Sigmoid colon (tissue), 7 donors: ENCODE measurements around the gene P2RY14. TPM values are rescaled to one million over a fixed set of nuclear protein-coding genes. Genes with fewer than 3 reads are reported as not detected.

Experiments used
- DNase-seq: peaks from one replicate; pipeline ENCODE4 v3.0.0-alpha.2; 2019
- H3K27ac ChIP-seq, 4 donors: fragments of 200-600 bp; sonication (generic); one replicate each; pipeline ENCODE4 v1.5.1; 2016 to 2019; ENCODE audit warnings: mild to moderate bottlenecking in 1 of 4
- H3K27me3 ChIP-seq, 3 donors: fragments of 200-600 bp; sonication (generic); one replicate each; pipeline ENCODE4 v1.5.1; 2019; ENCODE audit warnings: mild to moderate bottlenecking in 1 of 3
- H3K36me3 ChIP-seq, 4 donors: fragments of 200-600 bp; sonication (generic); one replicate each; pipeline ENCODE4 v1.5.1; 2016 to 2019
- H3K4me1 ChIP-seq, 4 donors: fragments of 200-600 bp; sonication (generic); one replicate each; pipeline ENCODE4 v1.5.1; 2017 to 2019
- H3K4me3 ChIP-seq, 4 donors: fragments of 200-600 bp; sonication (generic); one replicate each; pipeline ENCODE4 v1.5.1; 2017 to 2019; ENCODE audit warnings: mild to moderate bottlenecking in 2 of 4, moderate library complexity in 1 of 4
- H3K9me3 ChIP-seq, 4 donors: fragments of 200-600 bp in 3 of 4; sonication (generic) in 3 of 4; one replicate each; pipeline versions ENCODE4 v1.5.1 to v1.6.1; 2013 to 2019
- EP300 ChIP-seq, 4 donors: sonication (generic); formaldehyde crosslinking; IDR thresholded peaks; one replicate each; pipeline ENCODE4 v1.6.1; 2017; ENCODE audit warnings: antibody characterized with exemption in 4 of 4
- POLR2A ChIP-seq, 2 donors: fragments of 450-650 bp; IDR thresholded peaks; one replicate each; pipeline ENCODE4 v1.6.1; 2016; ENCODE audit warnings: antibody characterized with exemption in 2 of 2, mild to moderate bottlenecking in 2 of 2, moderate library complexity in 2 of 2
- POLR2AphosphoS5 ChIP-seq, 4 donors: sonication (generic); formaldehyde crosslinking; IDR thresholded peaks; one replicate each; pipeline ENCODE4 v1.6.1; 2017; ENCODE audit warnings: antibody characterized with exemption in 4 of 4
- WGBS, 2 donors: extraction: QIAGEN DNeasy Blood & Tissue Kit; methylation state at CpG; one replicate each; pipeline ENCODE4 v1.1.7; 2013; 5-methylcytosine and 5-hydroxymethylcytosine counted together
- intact Hi-C: fragments of 100-400 bp; cut with DNase I; formaldehyde crosslinking; loops from one replicate; pipeline ENCODE4 v1.15.1; 2023
- polyA plus RNA-seq, 3 donors: library from polyadenylated mRNA; stranded (reverse); fragments of 200-250 nt; gene quantifications; one replicate each; pipeline ENCODE4 v1.2.3, GENCODE V29; 2013
- total RNA-seq, 4 donors: library from RNA; depleted of rRNA; stranded (reverse); fragments of >200 nt; gene quantifications; one replicate each; pipeline ENCODE4 v1.1.0, GENCODE V29; 2016
- TF ChIP-seq, protein P1 (sequence below), 4 experiments: fragments of 450-650 bp in 3 of 4; fragments of 200-600 bp in 1 of 4; IDR thresholded peaks; one replicate each; pipeline ENCODE4 v1.5.1; 2016 to 2019; ENCODE audit warnings: antibody characterized with exemption in 4 of 4, mild to moderate bottlenecking in 3 of 4, moderate library complexity in 2 of 4
- donor health status: healthy with polysubstance abuse.
- donor health status: Bipolar disorder and iron deficiency.
- donor health status: healthy.

The P2RY14 gene
- total and polyA plus RNA-seq, 7 donors: 2.5 to 26.7 (median 6.5) TPM

DNA sequence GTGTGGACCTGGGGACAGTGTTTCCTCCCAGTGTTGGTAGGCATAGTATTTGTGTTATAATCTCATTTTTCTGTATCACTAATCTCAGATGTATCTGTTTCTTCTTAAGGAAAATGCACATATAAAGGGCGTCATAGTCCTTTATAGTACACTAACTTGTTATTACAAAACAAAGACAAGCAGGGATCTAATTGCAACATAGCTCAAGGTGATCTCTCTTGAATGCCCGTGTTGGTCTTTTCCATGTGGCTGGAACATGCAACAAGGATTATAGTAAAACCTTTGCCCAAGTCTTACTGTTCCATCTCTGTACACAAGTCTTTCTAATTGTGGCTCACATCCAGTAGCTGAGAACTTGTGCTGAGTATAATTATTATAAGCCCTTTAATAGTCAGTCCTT lies 41.8 kb upstream of the P2RY14 start:
- intact Hi-C loops: no loop called here
- Histone ChIP-seq H3K27ac (no peak overlapping the region), H3K36me3 (no peaks in the 10 kb centered on the region), H3K9me3 (no peaks in the 10 kb centered on the region), H3K4me3 (no peak overlapping the region), H3K4me1 (no peaks in the 10 kb centered on the region), H3K27me3 (no peaks in the 10 kb centered on the region)
- no peak for DNase-seq
- whole genome bisulfite sequencing, 2 donors: 85 to 92% methylated on average over 2 of the region's 2 CpGs
- TF ChIP-seq EP300 (IDR thresholded peaks at IDR 0.05): no peak
- TF ChIP-seq POLR2A (IDR thresholded peaks at IDR 0.05): no peak
- TF ChIP-seq POLR2AphosphoS5 (IDR thresholded peaks at IDR 0.05): no peak

DNA sequence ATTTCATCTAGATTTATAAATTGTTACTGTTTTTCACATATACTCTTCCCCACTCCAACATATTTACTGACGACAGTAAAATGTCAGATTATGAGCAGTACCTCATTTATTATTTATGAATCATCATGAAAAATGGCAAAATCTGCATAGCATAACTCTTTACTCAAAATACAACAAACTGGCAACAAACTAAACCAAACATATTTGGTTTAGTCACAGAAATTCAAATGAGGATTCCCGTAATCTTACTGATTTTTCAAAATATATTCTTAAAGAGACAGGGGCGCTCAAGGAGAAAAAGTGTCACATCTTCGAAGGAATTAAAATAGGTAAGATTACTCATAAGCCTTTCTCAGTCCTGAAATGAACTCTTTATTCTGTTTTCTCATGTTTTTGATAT lies 41.3 kb upstream of the P2RY14 start:
- Histone ChIP-seq H3K4me3 (no peak overlapping the region), H3K27ac (no peak overlapping the region), H3K9me3 (no peaks in the 10 kb centered on the region), H3K4me1 (no peaks in the 10 kb centered on the region), H3K36me3 (no peaks in the 10 kb centered on the region), H3K27me3 (no peaks in the 10 kb centered on the region)
- WGBS, 2 donors: 81 to 87% methylated on average over 4 of the region's 4 CpGs
- intact Hi-C loops: no loop called here
- TF ChIP-seq POLR2A (IDR thresholded peaks at IDR 0.05) (no peak), POLR2AphosphoS5 (IDR thresholded peaks at IDR 0.05) (no peak), EP300 (IDR thresholded peaks at IDR 0.05) (no peak)
- TF ChIP-seq, protein P1, sequence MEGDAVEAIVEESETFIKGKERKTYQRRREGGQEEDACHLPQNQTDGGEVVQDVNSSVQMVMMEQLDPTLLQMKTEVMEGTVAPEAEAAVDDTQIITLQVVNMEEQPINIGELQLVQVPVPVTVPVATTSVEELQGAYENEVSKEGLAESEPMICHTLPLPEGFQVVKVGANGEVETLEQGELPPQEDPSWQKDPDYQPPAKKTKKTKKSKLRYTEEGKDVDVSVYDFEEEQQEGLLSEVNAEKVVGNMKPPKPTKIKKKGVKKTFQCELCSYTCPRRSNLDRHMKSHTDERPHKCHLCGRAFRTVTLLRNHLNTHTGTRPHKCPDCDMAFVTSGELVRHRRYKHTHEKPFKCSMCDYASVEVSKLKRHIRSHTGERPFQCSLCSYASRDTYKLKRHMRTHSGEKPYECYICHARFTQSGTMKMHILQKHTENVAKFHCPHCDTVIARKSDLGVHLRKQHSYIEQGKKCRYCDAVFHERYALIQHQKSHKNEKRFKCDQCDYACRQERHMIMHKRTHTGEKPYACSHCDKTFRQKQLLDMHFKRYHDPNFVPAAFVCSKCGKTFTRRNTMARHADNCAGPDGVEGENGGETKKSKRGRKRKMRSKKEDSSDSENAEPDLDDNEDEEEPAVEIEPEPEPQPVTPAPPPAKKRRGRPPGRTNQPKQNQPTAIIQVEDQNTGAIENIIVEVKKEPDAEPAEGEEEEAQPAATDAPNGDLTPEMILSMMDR (IDR thresholded peaks at IDR 0.05): no peak
- DNase-seq: no peak

DNA sequence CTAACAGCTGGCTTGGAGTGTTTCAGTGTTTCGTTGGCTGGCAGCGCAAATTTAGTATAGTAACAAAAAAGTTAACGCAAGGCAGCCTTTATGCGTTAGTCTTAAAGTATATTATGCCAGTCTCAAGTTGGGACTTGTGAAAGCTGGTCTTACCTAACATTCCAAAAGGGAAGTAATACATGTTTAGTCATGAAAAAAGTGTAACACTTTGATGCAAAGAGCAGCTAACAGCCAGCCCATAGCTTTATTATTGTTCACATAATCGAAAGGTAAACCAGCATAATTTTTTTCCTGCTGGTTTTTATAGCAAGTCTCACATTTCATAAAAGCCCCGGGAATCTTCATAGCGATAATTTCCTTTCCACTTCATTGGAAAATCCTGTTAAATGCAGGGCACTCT lies 40.6 kb upstream of the P2RY14 start:
- no peaks in the 10 kb centered on the region for H3K27me3 ChIP-seq
- 86 to 89% methylated on average over 7 of the region's 7 CpGs for WGBS, 2 donors
- H3K4me1 ChIP-seq: no peaks in the 10 kb centered on the region
- no peak for DNase-seq
- H3K27ac ChIP-seq: no peak overlapping the region
- H3K36me3 ChIP-seq: no peaks in the 10 kb centered on the region
- intact Hi-C loops: no loop called here
- no peak for TF ChIP-seq POLR2AphosphoS5 (IDR thresholded peaks at IDR 0.05)
- no peak for TF ChIP-seq POLR2A (IDR thresholded peaks at IDR 0.05)
- TF ChIP-seq, protein P1 (IDR thresholded peaks at IDR 0.05): no peak
- no peak for TF ChIP-seq EP300 (IDR thresholded peaks at IDR 0.05)
- H3K4me3 ChIP-seq: no peak overlapping the region
- H3K9me3 ChIP-seq: no peaks in the 10 kb centered on the region

DNA sequence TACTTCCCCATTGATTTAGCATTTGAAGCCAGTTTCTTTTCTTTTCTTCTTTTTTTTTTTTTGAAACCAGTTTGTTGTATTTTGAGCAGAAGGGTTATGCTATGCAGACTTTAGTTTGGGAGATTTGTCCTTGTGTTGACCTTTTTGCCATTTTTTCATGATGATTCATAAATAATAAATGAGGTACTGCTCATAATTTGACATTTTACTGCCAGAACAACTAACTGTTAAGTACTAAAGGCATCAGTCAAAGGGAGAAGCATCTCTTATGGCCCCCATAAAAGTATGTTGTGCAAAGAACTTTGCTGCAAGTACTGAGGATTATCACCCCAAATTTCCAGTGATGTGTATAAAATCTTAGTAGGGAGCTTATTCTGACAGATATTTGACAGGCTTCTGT lies 40.0 kb upstream of the P2RY14 start:
- intact Hi-C loops: no loop called here
- TF ChIP-seq EP300 (IDR thresholded peaks at IDR 0.05) (no peak), POLR2AphosphoS5 (IDR thresholded peaks at IDR 0.05) (no peak), POLR2A (IDR thresholded peaks at IDR 0.05) (no peak)
- TF ChIP-seq, protein P1 (IDR thresholded peaks at IDR 0.05): no peak
- Histone ChIP-seq H3K27ac (no peak overlapping the region), H3K36me3 (no peaks in the 10 kb centered on the region), H3K9me3 (no peaks in the 10 kb centered on the region), H3K4me1 (no peaks in the 10 kb centered on the region), H3K27me3 (no peaks in the 10 kb centered on the region), H3K4me3 (no peak overlapping the region)
- no peak for DNase-seq

DNA sequence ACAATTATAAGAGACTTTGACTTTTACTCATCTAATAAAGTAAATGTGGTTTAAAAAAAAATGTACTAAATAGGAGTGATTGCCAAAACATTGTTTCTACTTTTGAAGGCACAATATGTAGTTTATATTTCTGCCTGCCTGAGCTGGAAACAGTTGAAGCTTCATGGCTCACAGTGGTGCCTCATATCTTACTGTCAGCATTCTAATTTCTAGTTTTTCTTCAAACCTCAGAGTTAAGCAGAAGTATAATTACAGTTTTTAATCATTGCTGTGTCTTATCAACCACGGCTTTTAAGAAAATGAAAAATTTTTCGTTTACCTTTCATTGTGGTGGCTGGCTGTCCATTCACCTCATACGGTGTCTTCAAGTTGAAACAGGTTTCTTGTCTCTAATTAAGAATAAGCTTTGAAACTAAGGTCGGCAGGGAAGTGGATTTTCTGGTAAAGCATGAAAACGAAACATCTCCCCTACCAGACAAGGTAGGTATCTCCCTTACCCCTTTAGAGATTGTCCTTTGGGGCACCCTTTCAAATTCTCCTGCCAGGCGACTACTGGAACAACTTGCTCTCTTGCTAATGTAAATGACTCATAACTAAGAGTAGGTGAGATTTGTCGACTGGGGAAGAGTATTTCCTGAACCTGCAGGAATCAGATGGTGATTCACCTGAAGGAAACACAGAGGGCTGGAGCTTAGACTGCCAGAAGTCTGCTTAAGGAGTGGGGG lies 38.1 kb upstream of the P2RY14 start, which contains the start of gene GPR87:
Gene GPR87, minus strand, starts transcription at position 554 of the 725 bp plus-strand sequence. CDS start 16,720 bp downstream, outside the sequence.
- TF ChIP-seq EP300 (IDR thresholded peaks at IDR 0.05) (no peak), POLR2AphosphoS5 (IDR thresholded peaks at IDR 0.05) (no peak), POLR2A (IDR thresholded peaks at IDR 0.05) (no peak)
- TF ChIP-seq, protein P1 (IDR thresholded peaks at IDR 0.05): no peak
- Histone ChIP-seq H3K27ac (no peak within 1 kb of the TSS), H3K4me1 (no peaks in the 10 kb centered on the region), H3K4me3 (no peak within 1 kb of the TSS), H3K36me3 (no peaks in the 10 kb centered on the region), H3K27me3 (no peaks in the 10 kb centered on the region), H3K9me3 (no peaks in the 10 kb centered on the region)
- no peak for DNase-seq
- intact Hi-C loops: no loop called here
- 72 to 73% methylated on average over 7 of the region's 7 CpGs for WGBS, 2 donors
